ENCODE data around the gene PLCH1.
A peak's percentile ranks its signal among the peaks of the same experiment; 100 is the strongest.

Gene PLCH1

DNA sequence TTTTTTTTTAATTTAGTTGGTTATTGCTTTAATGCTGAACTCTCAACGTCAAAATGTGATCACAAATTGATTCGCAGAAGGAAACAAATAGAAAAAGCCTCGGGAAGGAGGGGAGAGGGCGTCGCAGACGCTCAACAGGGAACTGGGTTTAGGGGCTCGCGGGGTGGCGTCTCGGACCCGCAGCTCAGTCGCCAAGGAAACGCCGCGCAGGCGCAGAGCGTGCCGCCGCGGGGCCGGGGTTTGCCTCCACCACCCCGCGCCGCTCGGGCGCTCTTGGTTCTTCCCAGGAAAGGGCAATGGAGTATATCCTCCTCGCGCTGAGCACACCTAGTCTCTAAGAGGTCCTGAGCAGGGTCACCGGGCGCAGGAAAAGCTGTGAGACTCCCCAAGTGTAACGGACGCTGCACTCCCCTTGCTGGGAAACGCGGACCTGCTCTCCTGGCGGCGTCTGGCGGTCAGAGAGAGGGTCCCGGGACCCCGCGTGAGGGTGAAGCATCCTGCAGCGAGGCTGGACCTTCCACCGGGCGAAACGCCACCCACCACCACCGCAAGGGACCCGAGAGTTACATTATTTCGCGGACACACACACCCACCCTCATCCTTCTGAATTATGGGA lies 753 bp downstream of the PLCH1 start:
- POLR2A ChIA-PET, result interaction anchor here (0.8 to 1.0 kb wide), 2 partner anchors 62 to 102 kb away, joined by 3 to 4 read pairs; partner anchors contain the start of gene C3orf33
- Histone ChIP-seq H3K4me1 (ENCODE audit: control insufficient read depth, insufficient read depth, low read length) (peaks cover 16% of the 10 kb centered on the region), H3K27ac (ENCODE audit: extremely low read depth, low read depth, low read length) (peak overlapping the region; percentile 56; the same call in 1 of the 2 replicates), H3K9me3 (ENCODE audit: control insufficient read depth, insufficient read depth, low read depth, low read length) (no peaks in the 10 kb centered on the region), H3K4me3 (ENCODE audit: low read depth, low read length) (peak overlapping the region; percentile 94), H3K36me3 (ENCODE audit: control insufficient read depth in 2 of 2, insufficient read depth in 1 of 2, low read length in 2 of 2) (no peaks in the 10 kb centered on the region)
- CTCF ChIA-PET, result no interaction called here
- TF ChIP-seq ZNF214 (tag by site-specific recombination; IDR thresholded peaks at IDR 0.05; ENCODE audit: borderline replicate concordance) (no peak), ZBTB7A (tag by site-specific recombination; IDR thresholded peaks at IDR 0.05; ENCODE audit: low read depth) (peak; percentile 48; the same call in 1 of the 2 replicates), ZNF664 (tag by site-specific recombination; IDR thresholded peaks at IDR 0.05) (no peak), ZNF274 (IDR thresholded peaks at IDR 0.05; ENCODE audit: low read length) (no peak), ZNF274 (tag by site-specific recombination; IDR thresholded peaks at IDR 0.05; ENCODE audit: borderline replicate concordance) (no peak), ZNF837 (tag by site-specific recombination; IDR thresholded peaks at IDR 0.05) (no peak), ZNF473 (tag by site-specific recombination; IDR thresholded peaks at IDR 0.05) (no peak), ZIC2 (tag by site-specific recombination; IDR thresholded peaks at IDR 0.05) (no peak), HOXC10 (CRISPR knock-in tag; IDR thresholded peaks at IDR 0.05) (no peak), IKZF3 (tag by site-specific recombination; IDR thresholded peaks at IDR 0.05) (0 out of 2 replicates have a peak, but pooled peaks have one; percentile 37), ZFHX2 (tag by site-specific recombination; conservative IDR thresholded peaks at IDR 0.05) (0 out of 2 replicates have a peak, but pooled peaks have one; percentile 9), ZNF677 (tag by site-specific recombination; IDR thresholded peaks at IDR 0.05) (no peak), ZNF121 (tag by site-specific recombination; IDR thresholded peaks at IDR 0.05) (no peak), ZNF610 (tag by site-specific recombination; IDR thresholded peaks at IDR 0.05; ENCODE audit: borderline replicate concordance) (peak; percentile 39; the same call in 1 of the 2 replicates), ZNF211 (tag by site-specific recombination; IDR thresholded peaks at IDR 0.05; ENCODE audit: low read depth) (no peak), ZNF184 (tag by site-specific recombination; IDR thresholded peaks at IDR 0.05) (no peak), ZNF501 (tag by site-specific recombination; IDR thresholded peaks at IDR 0.05) (no peak), TCF7L2 (IDR thresholded peaks at IDR 0.05; ENCODE audit: borderline replicate concordance, low read depth, low read length) (no peak), ZNF629 (tag by site-specific recombination; IDR thresholded peaks at IDR 0.05) (no peak), ZNF341 (tag by site-specific recombination; IDR thresholded peaks at IDR 0.05; ENCODE audit: low read depth) (peak; percentile 65), ZBTB20 (tag by site-specific recombination; IDR thresholded peaks at IDR 0.05) (peak; percentile 90), ZBTB17 (tag by site-specific recombination; IDR thresholded peaks at IDR 0.05) (peak; percentile 42; the same call in 1 of the 2 replicates), ZBTB8A (tag by site-specific recombination; IDR thresholded peaks at IDR 0.05) (peak; percentile 13; the same call in 1 of the 2 replicates)
- TF ChIP-seq, protein P1, sequence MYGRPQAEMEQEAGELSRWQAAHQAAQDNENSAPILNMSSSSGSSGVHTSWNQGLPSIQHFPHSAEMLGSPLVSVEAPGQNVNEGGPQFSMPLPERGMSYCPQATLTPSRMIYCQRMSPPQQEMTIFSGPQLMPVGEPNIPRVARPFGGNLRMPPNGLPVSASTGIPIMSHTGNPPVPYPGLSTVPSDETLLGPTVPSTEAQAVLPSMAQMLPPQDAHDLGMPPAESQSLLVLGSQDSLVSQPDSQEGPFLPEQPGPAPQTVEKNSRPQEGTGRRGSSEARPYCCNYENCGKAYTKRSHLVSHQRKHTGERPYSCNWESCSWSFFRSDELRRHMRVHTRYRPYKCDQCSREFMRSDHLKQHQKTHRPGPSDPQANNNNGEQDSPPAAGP (tag by site-specific recombination; IDR thresholded peaks at IDR 0.05), result no peak
- TF ChIP-seq, protein P2, sequence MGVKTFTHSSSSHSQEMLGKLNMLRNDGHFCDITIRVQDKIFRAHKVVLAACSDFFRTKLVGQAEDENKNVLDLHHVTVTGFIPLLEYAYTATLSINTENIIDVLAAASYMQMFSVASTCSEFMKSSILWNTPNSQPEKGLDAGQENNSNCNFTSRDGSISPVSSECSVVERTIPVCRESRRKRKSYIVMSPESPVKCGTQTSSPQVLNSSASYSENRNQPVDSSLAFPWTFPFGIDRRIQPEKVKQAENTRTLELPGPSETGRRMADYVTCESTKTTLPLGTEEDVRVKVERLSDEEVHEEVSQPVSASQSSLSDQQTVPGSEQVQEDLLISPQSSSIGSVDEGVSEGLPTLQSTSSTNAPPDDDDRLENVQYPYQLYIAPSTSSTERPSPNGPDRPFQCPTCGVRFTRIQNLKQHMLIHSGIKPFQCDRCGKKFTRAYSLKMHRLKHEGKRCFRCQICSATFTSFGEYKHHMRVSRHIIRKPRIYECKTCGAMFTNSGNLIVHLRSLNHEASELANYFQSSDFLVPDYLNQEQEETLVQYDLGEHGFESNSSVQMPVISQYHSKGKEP (tag by site-specific recombination; IDR thresholded peaks at IDR 0.05), result no peak
- TF ChIP-seq, protein P3, sequence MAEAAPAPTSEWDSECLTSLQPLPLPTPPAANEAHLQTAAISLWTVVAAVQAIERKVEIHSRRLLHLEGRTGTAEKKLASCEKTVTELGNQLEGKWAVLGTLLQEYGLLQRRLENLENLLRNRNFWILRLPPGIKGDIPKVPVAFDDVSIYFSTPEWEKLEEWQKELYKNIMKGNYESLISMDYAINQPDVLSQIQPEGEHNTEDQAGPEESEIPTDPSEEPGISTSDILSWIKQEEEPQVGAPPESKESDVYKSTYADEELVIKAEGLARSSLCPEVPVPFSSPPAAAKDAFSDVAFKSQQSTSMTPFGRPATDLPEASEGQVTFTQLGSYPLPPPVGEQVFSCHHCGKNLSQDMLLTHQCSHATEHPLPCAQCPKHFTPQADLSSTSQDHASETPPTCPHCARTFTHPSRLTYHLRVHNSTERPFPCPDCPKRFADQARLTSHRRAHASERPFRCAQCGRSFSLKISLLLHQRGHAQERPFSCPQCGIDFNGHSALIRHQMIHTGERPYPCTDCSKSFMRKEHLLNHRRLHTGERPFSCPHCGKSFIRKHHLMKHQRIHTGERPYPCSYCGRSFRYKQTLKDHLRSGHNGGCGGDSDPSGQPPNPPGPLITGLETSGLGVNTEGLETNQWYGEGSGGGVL (tag by site-specific recombination; IDR thresholded peaks at IDR 0.05), result no peak
- TF ChIP-seq, protein P4, sequence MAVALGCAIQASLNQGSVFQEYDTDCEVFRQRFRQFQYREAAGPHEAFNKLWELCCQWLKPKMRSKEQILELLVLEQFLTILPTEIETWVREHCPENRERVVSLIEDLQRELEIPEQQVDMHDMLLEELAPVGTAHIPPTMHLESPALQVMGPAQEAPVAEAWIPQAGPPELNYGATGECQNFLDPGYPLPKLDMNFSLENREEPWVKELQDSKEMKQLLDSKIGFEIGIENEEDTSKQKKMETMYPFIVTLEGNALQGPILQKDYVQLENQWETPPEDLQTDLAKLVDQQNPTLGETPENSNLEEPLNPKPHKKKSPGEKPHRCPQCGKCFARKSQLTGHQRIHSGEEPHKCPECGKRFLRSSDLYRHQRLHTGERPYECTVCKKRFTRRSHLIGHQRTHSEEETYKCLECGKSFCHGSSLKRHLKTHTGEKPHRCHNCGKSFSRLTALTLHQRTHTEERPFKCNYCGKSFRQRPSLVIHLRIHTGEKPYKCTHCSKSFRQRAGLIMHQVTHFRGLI (tag by site-specific recombination; IDR thresholded peaks at IDR 0.05), result no peak
- TF ChIP-seq, protein P5, sequence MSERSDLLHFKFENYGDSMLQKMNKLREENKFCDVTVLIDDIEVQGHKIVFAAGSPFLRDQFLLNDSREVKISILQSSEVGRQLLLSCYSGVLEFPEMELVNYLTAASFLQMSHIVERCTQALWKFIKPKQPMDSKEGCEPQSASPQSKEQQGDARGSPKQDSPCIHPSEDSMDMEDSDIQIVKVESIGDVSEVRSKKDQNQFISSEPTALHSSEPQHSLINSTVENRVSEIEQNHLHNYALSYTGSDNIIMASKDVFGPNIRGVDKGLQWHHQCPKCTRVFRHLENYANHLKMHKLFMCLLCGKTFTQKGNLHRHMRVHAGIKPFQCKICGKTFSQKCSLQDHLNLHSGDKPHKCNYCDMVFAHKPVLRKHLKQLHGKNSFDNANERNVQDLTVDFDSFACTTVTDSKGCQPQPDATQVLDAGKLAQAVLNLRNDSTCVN (tag by site-specific recombination; optimal IDR thresholded peaks at IDR 0.05), result peak; percentile 37
